Measurements from ENCODE around the gene SYT7.
"Not testable (repeated sequence)": the region's sequence is repeated elsewhere in the genome, so short reads cannot be mapped to it uniquely, and the experiment has no call there.

Gene SYT7

DNA sequence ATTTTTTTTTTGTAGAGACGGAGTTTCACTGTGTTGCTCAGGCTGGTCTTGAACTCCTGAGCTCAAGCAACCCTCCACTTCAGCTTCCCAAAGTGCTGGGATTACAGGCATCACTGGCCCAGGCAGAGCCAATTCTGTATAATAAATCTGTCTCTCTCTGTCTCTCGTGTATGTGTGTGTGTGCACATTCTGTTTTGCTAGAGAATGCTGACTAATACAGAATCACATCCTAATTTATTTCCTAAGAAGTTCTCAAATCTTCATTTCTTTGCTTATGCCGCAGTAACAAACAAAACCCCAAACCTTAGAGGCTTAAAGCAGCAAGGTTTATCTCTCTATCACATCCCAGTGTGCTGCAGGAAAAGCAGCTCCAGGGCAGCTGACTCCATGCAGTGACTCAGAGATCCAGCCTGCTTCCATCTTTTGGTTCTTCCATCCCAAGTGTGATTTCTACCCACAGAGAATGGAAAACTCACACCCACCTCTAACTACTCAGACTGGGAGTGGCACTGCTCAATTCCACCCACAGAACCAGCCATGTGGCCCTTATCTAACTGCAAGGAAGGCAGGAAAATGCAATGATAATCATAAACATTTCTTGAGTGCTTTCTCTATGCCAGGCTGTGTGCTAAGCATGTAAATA, 107.4 kb downstream of the SYT7 start:
- H3K27ac ChIP-seq, result no peak overlapping the region; the same call in 1 of the 2 replicates
- TF ChIP-seq, protein P1, sequence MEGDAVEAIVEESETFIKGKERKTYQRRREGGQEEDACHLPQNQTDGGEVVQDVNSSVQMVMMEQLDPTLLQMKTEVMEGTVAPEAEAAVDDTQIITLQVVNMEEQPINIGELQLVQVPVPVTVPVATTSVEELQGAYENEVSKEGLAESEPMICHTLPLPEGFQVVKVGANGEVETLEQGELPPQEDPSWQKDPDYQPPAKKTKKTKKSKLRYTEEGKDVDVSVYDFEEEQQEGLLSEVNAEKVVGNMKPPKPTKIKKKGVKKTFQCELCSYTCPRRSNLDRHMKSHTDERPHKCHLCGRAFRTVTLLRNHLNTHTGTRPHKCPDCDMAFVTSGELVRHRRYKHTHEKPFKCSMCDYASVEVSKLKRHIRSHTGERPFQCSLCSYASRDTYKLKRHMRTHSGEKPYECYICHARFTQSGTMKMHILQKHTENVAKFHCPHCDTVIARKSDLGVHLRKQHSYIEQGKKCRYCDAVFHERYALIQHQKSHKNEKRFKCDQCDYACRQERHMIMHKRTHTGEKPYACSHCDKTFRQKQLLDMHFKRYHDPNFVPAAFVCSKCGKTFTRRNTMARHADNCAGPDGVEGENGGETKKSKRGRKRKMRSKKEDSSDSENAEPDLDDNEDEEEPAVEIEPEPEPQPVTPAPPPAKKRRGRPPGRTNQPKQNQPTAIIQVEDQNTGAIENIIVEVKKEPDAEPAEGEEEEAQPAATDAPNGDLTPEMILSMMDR (conservative IDR thresholded peaks at IDR 0.05), result no peak

DNA sequence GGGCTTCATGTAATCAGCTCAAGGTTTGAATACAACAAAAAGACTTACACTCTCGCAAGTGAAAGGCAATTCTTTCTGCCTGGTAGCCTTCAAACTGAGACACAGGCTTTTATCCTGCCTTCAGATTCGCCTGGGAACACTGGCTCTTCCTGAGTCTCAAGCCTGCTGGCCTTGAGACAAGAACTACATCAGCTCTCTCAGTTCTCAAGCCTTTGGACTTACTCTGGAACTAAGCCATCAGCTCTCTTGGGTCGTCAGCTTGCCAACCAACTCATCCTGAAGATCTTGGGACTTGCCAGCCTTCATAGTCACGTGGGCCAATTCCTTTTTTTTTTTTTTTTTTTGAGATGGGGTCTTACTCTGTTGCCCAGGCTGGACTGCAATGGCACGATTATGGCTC, 108.0 kb downstream of the SYT7 start:
- H3K27ac ChIP-seq, result no peak overlapping the region
- TF ChIP-seq, protein P1 (conservative IDR thresholded peaks at IDR 0.05), result no peak

DNA sequence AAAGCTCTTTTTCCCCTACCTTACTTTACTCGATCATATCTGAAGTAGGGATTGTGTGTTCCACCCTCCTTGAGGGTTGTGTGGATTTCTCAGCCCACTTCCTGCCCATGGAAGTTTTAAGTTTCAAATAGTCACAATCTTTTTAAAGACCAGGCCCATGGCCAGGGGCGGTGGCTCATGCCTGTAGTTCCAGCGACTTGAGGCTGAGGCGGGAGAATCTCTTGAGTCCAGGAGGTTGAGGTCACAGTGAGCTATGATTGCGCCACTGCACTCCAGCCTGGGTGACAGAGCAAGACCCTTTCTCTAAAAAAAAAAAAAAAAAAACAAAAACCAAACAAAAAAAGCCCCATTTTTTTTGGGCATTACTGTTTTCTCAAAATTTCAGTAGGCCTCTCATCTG, 108.6 kb downstream of the SYT7 start:
- H3K27ac ChIP-seq, result no peak overlapping the region
- TF ChIP-seq, protein P1 (conservative IDR thresholded peaks at IDR 0.05), result no peak

DNA sequence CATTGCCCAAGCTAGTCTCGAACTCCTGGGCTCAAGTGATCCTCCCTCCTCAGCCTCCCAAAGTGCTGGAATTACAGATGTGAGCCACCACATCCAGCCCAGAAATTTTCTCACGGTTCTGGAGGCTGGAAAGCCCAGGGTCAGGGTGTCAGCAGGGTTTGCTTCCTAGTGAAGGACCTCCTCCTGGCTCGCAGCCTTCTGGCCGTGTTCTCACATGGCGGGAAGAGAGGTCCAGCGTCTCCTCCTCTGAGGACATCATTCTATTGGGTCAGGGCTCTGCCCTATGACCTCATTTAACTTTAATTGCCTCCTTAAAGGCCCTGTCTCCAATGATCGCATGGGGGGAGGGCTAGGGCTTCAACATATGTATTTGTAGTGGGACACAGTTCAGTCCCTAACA, 112.9 kb downstream of the SYT7 start:
- no peak overlapping the region for H3K27ac ChIP-seq
- TF ChIP-seq, protein P1 (conservative IDR thresholded peaks at IDR 0.05), result no peak

DNA sequence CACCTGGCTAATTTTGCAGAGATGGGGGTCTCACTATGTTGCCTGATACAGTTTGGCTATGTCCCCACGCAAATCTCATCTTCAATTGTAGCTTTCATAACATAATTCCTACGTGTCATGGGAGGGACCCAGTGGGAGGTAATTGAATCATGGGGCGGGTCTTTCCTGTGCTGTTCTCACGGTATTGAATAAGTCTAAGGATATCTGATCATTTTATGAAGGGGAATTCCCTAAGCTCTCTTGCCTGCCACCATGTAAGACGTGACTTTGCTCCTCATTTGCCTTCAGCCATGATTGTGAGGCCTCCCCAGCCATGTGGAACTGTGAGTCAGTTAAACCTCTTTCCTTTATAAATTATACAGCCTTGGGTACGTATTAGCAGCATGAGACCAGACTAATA, 113.3 kb downstream of the SYT7 start:
- H3K27ac ChIP-seq, result not testable (repeated sequence)
